Measurements from ENCODE around the gene GPC5. TPM values are rescaled to one million over a fixed set of nuclear protein-coding genes. Genes with fewer than 3 reads are reported as not detected.

Gene GPC5
- total and polyA plus RNA-seq, 2 of the 13 experiments (the other 11 are each of a cell fraction or from before 2014, with no cell fraction given), result 0.02 to 0.07 TPM

DNA sequence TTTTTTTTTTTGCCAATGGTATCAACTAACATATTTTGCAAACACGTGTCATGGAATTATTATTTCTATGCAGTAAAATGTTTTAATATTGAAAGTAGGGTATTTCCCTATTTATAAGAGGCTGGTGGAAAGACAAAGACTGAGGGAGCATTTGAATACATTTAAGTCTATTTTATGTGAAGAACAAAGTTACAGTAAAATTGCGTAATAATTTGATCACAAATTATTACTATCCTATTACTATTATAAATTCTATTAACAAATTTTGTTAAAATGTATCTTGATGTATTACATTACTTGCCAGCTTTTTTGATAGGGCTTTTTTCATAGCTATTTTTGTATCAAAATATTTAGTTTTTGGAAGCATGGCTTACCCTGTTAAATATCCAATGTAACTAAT is 58.4 kb downstream of the GPC5 start:
- Histone ChIP-seq H3K4me3 (replicated peaks in 1 of 3; ENCODE audit: insufficient read depth in 1 of 3, low read depth in 2 of 3, low read length in 3 of 3) (no peak overlapping the region), H3K9ac (ENCODE audit: insufficient read depth, low read depth, low read length) (no peak overlapping the region), H3K4me1 (ENCODE audit: insufficient read depth, low read length) (no peaks in the 10 kb centered on the region), H3K9me3 (ENCODE audit: low read length) (no peaks in the 10 kb centered on the region), H3K4me2 (ENCODE audit: low read depth, low read length) (no peak overlapping the region), H2AFZ (ENCODE audit: low read length) (no peak overlapping the region), H3K27ac (ENCODE audit: extremely low read length, insufficient read depth, low read length) (no peak overlapping the region), H3K79me2 (ENCODE audit: insufficient read depth, low read length) (no peaks in the 10 kb centered on the region), H4K20me1 (ENCODE audit: insufficient read depth, low read length) (no peaks in the 10 kb centered on the region), H3K27me3 (ENCODE audit: control insufficient read depth in 1 of 2, insufficient read depth in 2 of 2, low read length in 2 of 2) (no peaks in the 10 kb centered on the region), H3K36me3 (replicated peaks in 1 of 2; ENCODE audit: control insufficient read depth in 1 of 2, insufficient read depth in 2 of 2, low read length in 2 of 2) (no peaks in the 10 kb centered on the region)
- BruUV-seq (replicated peaks), result no TSS peak
- no peak for DNase-seq (ENCODE audit: low spot score)
- ATAC-seq, result no peak
- in situ Hi-C loops (cut with HindIII; ENCODE audit: extremely low pct_ligation_motif_present, low pct_unique_long_range_greater_than_20kb) (no loop called here), intact Hi-C loops (cut with micrococcal nuclease; ENCODE audit: unreplicated experiment) (no loop called here)
- WGBS (ENCODE audit: low lambda C conversion rate), result 12% methylated on average over 2 of the region's 2 CpGs
- no peak for FAIRE-seq
- TF ChIP-seq ZNF329 (CRISPR knock-in tag; IDR thresholded peaks at IDR 0.05; ENCODE audit: low read depth), result no peak
- no peak for TF ChIP-seq KLF16 (CRISPR knock-in tag; IDR thresholded peaks at IDR 0.05)
- no peak for TF ChIP-seq KLF13 (CRISPR knock-in tag; IDR thresholded peaks at IDR 0.05)
- no peak for TF ChIP-seq TAF1 (CRISPR knock-in tag; IDR thresholded peaks at IDR 0.05)
- no peak for TF ChIP-seq ZSCAN20 (CRISPR knock-in tag; IDR thresholded peaks at IDR 0.05; ENCODE audit: borderline replicate concordance)
- TF ChIP-seq PTBP1 (IDR thresholded peaks at IDR 0.05; ENCODE audit: low read depth, low read length, poor library complexity, severe bottlenecking), result no peak
- TF ChIP-seq, protein P1, sequence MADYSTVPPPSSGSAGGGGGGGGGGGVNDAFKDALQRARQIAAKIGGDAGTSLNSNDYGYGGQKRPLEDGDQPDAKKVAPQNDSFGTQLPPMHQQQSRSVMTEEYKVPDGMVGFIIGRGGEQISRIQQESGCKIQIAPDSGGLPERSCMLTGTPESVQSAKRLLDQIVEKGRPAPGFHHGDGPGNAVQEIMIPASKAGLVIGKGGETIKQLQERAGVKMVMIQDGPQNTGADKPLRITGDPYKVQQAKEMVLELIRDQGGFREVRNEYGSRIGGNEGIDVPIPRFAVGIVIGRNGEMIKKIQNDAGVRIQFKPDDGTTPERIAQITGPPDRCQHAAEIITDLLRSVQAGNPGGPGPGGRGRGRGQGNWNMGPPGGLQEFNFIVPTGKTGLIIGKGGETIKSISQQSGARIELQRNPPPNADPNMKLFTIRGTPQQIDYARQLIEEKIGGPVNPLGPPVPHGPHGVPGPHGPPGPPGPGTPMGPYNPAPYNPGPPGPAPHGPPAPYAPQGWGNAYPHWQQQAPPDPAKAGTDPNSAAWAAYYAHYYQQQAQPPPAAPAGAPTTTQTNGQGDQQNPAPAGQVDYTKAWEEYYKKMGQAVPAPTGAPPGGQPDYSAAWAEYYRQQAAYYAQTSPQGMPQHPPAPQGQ (CRISPR knock-in tag; IDR thresholded peaks at IDR 0.05; ENCODE audit: borderline replicate concordance), result no peak
- TF ChIP-seq, protein P2, sequence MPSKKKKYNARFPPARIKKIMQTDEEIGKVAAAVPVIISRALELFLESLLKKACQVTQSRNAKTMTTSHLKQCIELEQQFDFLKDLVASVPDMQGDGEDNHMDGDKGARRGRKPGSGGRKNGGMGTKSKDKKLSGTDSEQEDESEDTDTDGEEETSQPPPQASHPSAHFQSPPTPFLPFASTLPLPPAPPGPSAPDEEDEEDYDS (CRISPR knock-in tag; IDR thresholded peaks at IDR 0.05), result no peak
- ChIA-PET POLR2A (no interaction called here), CTCF (ENCODE audit: low intra/inter-chr PET ratio, low total read pairs) (no interaction called here)

All from HepG2 (cell line).